CD14-positive monocyte (primary cell): ENCODE data around the gene PGAP6. TPM values are rescaled to one million over a fixed set of nuclear protein-coding genes. Genes with fewer than 3 reads are reported as not detected.
A peak's percentile ranks its signal among the peaks of the same experiment; 100 is the strongest.

ENCODE experiments used
- DNase-seq, 3 donors: peaks; one replicate each; pipeline ENCODE4 v3.0.0-alpha.2; 2011 to 2022
- H2AFZ ChIP-seq: 2 replicates; pipeline ENCODE4 v1.6.0; 2012; ENCODE audit warnings: mild to moderate bottlenecking, low read depth, low read length, inconsistent platforms; ENCODE audit not compliant: insufficient read depth, poor library complexity, severe bottlenecking
- H3K27ac ChIP-seq, 2 donors: 1 replicate in 1 of 2; 2 replicates in 1 of 2; pipeline ENCODE4 v1.5.1; 2012 to 2013; ENCODE audit warnings: low read length in 2 of 2, control low read depth in 1 of 2, inconsistent platforms in 1 of 2, low read depth in 1 of 2, mild to moderate bottlenecking in 1 of 2
- H3K27me3 ChIP-seq, 2 donors: one replicate each; pipeline versions ENCODE4 v1.6.0 to v1.6.1; 2011 to 2013; ENCODE audit warnings: low read length in 2 of 2; ENCODE audit not compliant: control insufficient read depth in 2 of 2, insufficient read depth in 2 of 2
- H3K36me3 ChIP-seq, 2 donors: replicated peaks in 1 of 2; 1 replicate in 1 of 2; 2 replicates in 1 of 2; pipeline versions ENCODE4 v1.5.1 to v1.6.1; 2012 to 2013; ENCODE audit warnings: low read length in 2 of 2, control low read depth in 1 of 2, inconsistent platforms in 1 of 2, mild to moderate bottlenecking in 1 of 2; ENCODE audit not compliant: insufficient read depth in 2 of 2, control insufficient read depth in 1 of 2
- H3K4me1 ChIP-seq, 2 donors: 1 replicate in 1 of 2; 2 replicates in 1 of 2; pipeline versions ENCODE4 v1.5.1 to v1.6.1; 2012 to 2013; ENCODE audit warnings: low read length in 2 of 2, control low read depth in 1 of 2, inconsistent platforms in 1 of 2, mild to moderate bottlenecking in 1 of 2, moderate library complexity in 1 of 2; ENCODE audit not compliant: insufficient read depth in 2 of 2, control insufficient read depth in 1 of 2
- H3K4me2 ChIP-seq: replicated peaks from 2 replicates; pipeline ENCODE3; 2012; ENCODE audit warnings: low read length, moderate library complexity, mild to moderate bottlenecking; ENCODE audit not compliant: poor library complexity, severe bottlenecking; ENCODE audit errors: extremely low read depth
- H3K4me3 ChIP-seq, 3 experiments: fragments of 200-600 bp in 1 of 3; sonication (generic) in 1 of 3; replicated peaks in 1 of 3; 1 replicate in 2 of 3; 2 replicates in 1 of 3; pipeline ENCODE4 v1.5.1; 2011 to 2013; ENCODE audit warnings: low read length in 3 of 3, mild to moderate bottlenecking in 3 of 3, control low read depth in 2 of 3, low read depth in 2 of 3, inconsistent platforms in 1 of 3, moderate library complexity in 1 of 3
- H3K79me2 ChIP-seq: 2 replicates; pipeline ENCODE4 v1.6.0; 2012; ENCODE audit warnings: mild to moderate bottlenecking, control low read depth, inconsistent platforms, low read length, moderate library complexity; ENCODE audit not compliant: insufficient read depth
- H3K9ac ChIP-seq: 2 replicates; pipeline ENCODE4 v1.6.0; 2017; ENCODE audit warnings: low read length, mild to moderate bottlenecking; ENCODE audit not compliant: insufficient read depth, poor library complexity, severe bottlenecking
- H3K9me3 ChIP-seq, 2 donors: replicated peaks in 1 of 2; 1 replicate in 1 of 2; 2 replicates in 1 of 2; pipeline versions ENCODE4 v1.5.1 to v1.6.1; 2012 to 2013; ENCODE audit warnings: low read length in 2 of 2, control low read depth in 1 of 2; ENCODE audit not compliant: control insufficient read depth in 1 of 2, insufficient read depth in 1 of 2
- H4K20me1 ChIP-seq: 2 replicates; pipeline ENCODE4 v1.6.0; 2012; ENCODE audit warnings: mild to moderate bottlenecking, low read length, control low read depth, moderate library complexity; ENCODE audit not compliant: insufficient read depth
- H3K27ac Mint-ChIP-seq, 7 donors: one replicate each; pipeline ENCODE4 v1.8.0; 2020; ENCODE audit warnings: mild to moderate bottlenecking in 7 of 7, mixed read lengths in 7 of 7, moderate library complexity in 6 of 7, inconsistent platforms in 2 of 7
- H3K27me3 Mint-ChIP-seq, 3 donors: one replicate each; pipeline ENCODE4 v1.8.0; 2021 to 2022; ENCODE audit warnings: low read depth in 3 of 3, mild to moderate bottlenecking in 3 of 3, mixed read lengths in 3 of 3, moderate library complexity in 3 of 3, inconsistent platforms in 1 of 3
- H3K36me3 Mint-ChIP-seq, 2 donors: one replicate each; pipeline ENCODE4 v1.8.0; 2020; ENCODE audit warnings: mixed read lengths in 2 of 2, inconsistent platforms in 1 of 2, mild to moderate bottlenecking in 1 of 2
- H3K4me1 Mint-ChIP-seq: one replicate; pipeline ENCODE4 v1.8.0; 2020; ENCODE audit warnings: mild to moderate bottlenecking, mixed read lengths
- H3K4me3 Mint-ChIP-seq, 2 donors: one replicate each; pipeline ENCODE4 v1.8.0; 2020; ENCODE audit warnings: mild to moderate bottlenecking in 2 of 2, mixed read lengths in 2 of 2, moderate library complexity in 1 of 2
- H3K9me3 Mint-ChIP-seq, 7 donors: one replicate each; pipeline ENCODE4 v1.8.0; 2020 to 2022; ENCODE audit warnings: mixed read lengths in 7 of 7, mild to moderate bottlenecking in 6 of 7, moderate library complexity in 6 of 7, inconsistent platforms in 2 of 7
- WGBS: methylation state at CpG from one replicate; pipeline ENCODE4 v1.1.5; 2013; ENCODE audit warnings: missing lambda C conversion rate; ENCODE audit not compliant: insufficient coverage; 5-methylcytosine and 5-hydroxymethylcytosine counted together
- intact Hi-C, 2 donors: fragments of 100-400 bp; cut with micrococcal nuclease; formaldehyde crosslinking; loops; one replicate each; pipeline versions ENCODE4 v1.15.0 to v1.15.1; 2023
- polyA plus RNA-seq, 3 donors: library from polyadenylated mRNA; depleted of rRNA in 1 of 3; unstranded in 2 of 3; stranded (reverse) in 1 of 3; fragments of 300-500 nt in 2 of 3; fragments of >200 nt in 1 of 3; fragmentation: Illumina TruSeq in 2 of 3; gene quantifications; 1 replicate in 2 of 3; 2 replicates in 1 of 3; pipeline ENCODE4 v1.2.3, GENCODE V29; 2012 to 2021
- TF ChIP-seq, protein P1 (sequence below): fragments of 200-600 bp; IDR thresholded peaks from one replicate; pipeline ENCODE4 v1.8.0; 2022; ENCODE audit warnings: antibody characterized with exemption, mild to moderate bottlenecking

Gene PGAP6
- polyA plus RNA-seq, 3 donors, result 18.2 to 137 (median 39.8) TPM

DNA sequence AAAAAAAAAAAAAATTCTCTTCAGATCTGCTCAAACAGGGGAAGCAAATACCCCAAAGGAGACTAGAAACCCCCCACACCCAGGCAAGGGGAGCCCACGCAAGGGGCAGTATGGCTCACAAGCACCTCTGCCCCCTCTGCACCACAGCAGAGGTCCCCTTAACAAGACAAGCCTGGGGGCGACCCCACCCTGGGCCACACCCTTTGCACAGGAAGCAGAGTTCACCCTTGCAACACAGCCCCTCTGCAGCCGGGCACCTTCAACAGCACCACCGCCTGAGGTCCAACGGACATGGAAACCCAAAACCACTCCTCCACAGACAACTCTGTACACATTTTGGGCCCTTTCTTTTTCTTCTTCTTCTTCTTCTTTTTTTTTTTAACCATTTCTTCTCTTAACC is 42.1 kb downstream of the PGAP6 start:
- Mint-ChIP-seq H3K9me3 (peaks cover 0 to 5% (median 0%) of the 10 kb centered on the region in 7 donors), H3K4me3 (peak overlapping the region; percentile 58 to 84), H3K27me3 (peaks cover 0 to 4% (median 1%) of the 10 kb centered on the region in 3 donors), H3K27ac (peak overlapping the region; percentile 67 to 89 (median 87)), H3K36me3 (peaks cover 19 to 30% of the 10 kb centered on the region in 2 donors), H3K4me1 (peaks cover 77% of the 10 kb centered on the region)
- peaks cover 7 to 23% of the 10 kb centered on the region in 2 donors for H3K36me3 ChIP-seq
- peaks cover 50 to 72% of the 10 kb centered on the region in 2 donors for H3K4me1 ChIP-seq
- peak overlapping the region; percentile 37 for H3K9ac ChIP-seq
- H2AFZ ChIP-seq, result no peak overlapping the region
- no peaks in the 10 kb centered on the region for H3K27me3 ChIP-seq
- 2% methylated on average over 5 of the region's 5 CpGs for WGBS
- H3K79me2 ChIP-seq, result peaks cover 99% of the 10 kb centered on the region
- H3K9me3 ChIP-seq, result no peaks in the 10 kb centered on the region
- peak overlapping the region; percentile 72 for H3K4me2 ChIP-seq
- intact Hi-C loops, result no loop called here
- H4K20me1 ChIP-seq, result peaks cover 65% of the 10 kb centered on the region
- peak overlapping the region in 1 of 3 experiments; percentile 58 for H3K4me3 ChIP-seq
- DNase-seq, result peak in 1 of 3 donors; percentile 10
- TF ChIP-seq, protein P1, sequence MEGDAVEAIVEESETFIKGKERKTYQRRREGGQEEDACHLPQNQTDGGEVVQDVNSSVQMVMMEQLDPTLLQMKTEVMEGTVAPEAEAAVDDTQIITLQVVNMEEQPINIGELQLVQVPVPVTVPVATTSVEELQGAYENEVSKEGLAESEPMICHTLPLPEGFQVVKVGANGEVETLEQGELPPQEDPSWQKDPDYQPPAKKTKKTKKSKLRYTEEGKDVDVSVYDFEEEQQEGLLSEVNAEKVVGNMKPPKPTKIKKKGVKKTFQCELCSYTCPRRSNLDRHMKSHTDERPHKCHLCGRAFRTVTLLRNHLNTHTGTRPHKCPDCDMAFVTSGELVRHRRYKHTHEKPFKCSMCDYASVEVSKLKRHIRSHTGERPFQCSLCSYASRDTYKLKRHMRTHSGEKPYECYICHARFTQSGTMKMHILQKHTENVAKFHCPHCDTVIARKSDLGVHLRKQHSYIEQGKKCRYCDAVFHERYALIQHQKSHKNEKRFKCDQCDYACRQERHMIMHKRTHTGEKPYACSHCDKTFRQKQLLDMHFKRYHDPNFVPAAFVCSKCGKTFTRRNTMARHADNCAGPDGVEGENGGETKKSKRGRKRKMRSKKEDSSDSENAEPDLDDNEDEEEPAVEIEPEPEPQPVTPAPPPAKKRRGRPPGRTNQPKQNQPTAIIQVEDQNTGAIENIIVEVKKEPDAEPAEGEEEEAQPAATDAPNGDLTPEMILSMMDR, result no peak
- H3K27ac ChIP-seq, result peak overlapping the region; percentile 29 to 78

DNA sequence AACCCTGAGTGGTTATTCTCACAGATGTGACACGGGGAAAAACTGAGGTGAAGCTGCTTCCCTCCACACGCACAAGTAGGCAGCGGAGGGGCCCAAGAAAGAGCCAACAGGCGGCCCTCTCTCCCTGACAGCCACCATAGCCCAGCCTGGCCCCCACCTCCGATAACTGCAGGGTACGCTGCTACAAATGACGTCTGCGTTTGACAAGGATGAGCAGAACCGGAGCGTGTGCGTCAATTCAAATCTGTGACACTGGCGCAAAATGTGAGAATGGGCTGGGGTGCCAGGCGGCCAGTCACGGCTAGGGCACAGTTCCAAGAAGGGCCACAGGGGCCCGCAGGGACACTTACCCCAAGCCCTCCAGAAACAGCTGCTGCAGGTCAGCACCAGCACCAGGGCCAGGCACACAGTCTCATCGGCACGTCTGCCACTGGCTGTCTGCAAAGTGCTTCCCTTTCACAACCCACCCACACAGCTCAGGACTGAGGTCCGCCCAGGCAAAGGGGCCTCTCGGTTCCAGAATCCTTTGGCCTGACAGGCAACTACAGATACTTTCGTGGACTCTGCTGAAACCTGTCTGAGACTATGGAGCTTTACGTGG is 43.7 kb downstream of the PGAP6 start:
- TF ChIP-seq, protein P1, result no peak
- peak overlapping the region; percentile 1 for H3K4me2 ChIP-seq
- no peaks in the 10 kb centered on the region for H3K27me3 ChIP-seq
- intact Hi-C loops, result no loop called here
- H3K36me3 Mint-ChIP-seq, result peaks cover 11 to 16% of the 10 kb centered on the region in 2 donors
- H3K9me3 Mint-ChIP-seq, result peaks cover 0 to 5% (median 0%) of the 10 kb centered on the region in 7 donors
- peak overlapping the region; percentile 0 to 75 (median 62) for H3K27ac Mint-ChIP-seq
- peaks cover 0 to 4% (median 1%) of the 10 kb centered on the region in 3 donors for H3K27me3 Mint-ChIP-seq
- H4K20me1 ChIP-seq, result peaks cover 65% of the 10 kb centered on the region
- H3K4me3 ChIP-seq, result no peak overlapping the region
- H3K79me2 ChIP-seq, result peaks cover 99% of the 10 kb centered on the region
- DNase-seq, result peak in 1 of 3 donors; percentile 12
- H3K9ac ChIP-seq, result no peak overlapping the region
- H3K27ac ChIP-seq, result peak overlapping the region; percentile 11 to 60
- H3K4me1 Mint-ChIP-seq, result peaks cover 86% of the 10 kb centered on the region
- 46% methylated on average over 17 of the region's 21 CpGs for WGBS
- no peak overlapping the region for H3K4me3 Mint-ChIP-seq
- H3K9me3 ChIP-seq, result no peaks in the 10 kb centered on the region
- peaks cover 2 to 12% of the 10 kb centered on the region in 2 donors for H3K36me3 ChIP-seq
- H2AFZ ChIP-seq, result no peak overlapping the region
- peaks cover 50 to 71% of the 10 kb centered on the region in 2 donors for H3K4me1 ChIP-seq
